ENCODE data around the gene PTPRA. TPM values are rescaled to one million over a fixed set of nuclear protein-coding genes. Genes with fewer than 3 reads are reported as not detected.

Gene PTPRA
- total and polyA plus RNA-seq, 2 donors (not counting 1 experiment from before 2014, with no cell fraction given), result 32.1 to 64.2 TPM

- Mint-ChIP-seq H3K9me3 (ENCODE audit: insufficient read depth) (no peaks in the 10 kb centered on the region), H3K27me3 (no peaks in the 10 kb centered on the region), H3K27ac (no peak overlapping the region), H3K4me1 (no peaks in the 10 kb centered on the region), H3K4me3 (no peak overlapping the region)
- POLR2A ChIA-PET, result no interaction called here
- no peak for DNase-seq
- Histone ChIP-seq H3K79me2 (ENCODE audit: control insufficient read depth, insufficient read depth, low read length) (no peaks in the 10 kb centered on the region), H3K36me3 (replicated peaks in 1 of 2; ENCODE audit: control extremely low read depth in 1 of 2, control insufficient read depth in 1 of 2, extremely low read depth in 1 of 2, insufficient read depth in 2 of 2, low read length in 1 of 2) (peaks cover 19 to 66% of the 10 kb centered on the region in 2 experiments), H2AFZ (ENCODE audit: insufficient read depth, low read depth, low read length, poor library complexity, severe bottlenecking) (no peak overlapping the region), H3K27ac (ENCODE audit: low read length in 2 of 2) (no peak overlapping the region), H4K20me1 (ENCODE audit: control insufficient read depth, insufficient read depth, low read length, poor library complexity, severe bottlenecking) (no peaks in the 10 kb centered on the region), H3K9me3 (ENCODE audit: control extremely low read depth in 1 of 3, control insufficient read depth in 2 of 3, insufficient read depth in 1 of 3, low read length in 2 of 3) (no peaks in the 10 kb centered on the region), H3K4me3 (ENCODE audit: control extremely low read depth in 1 of 5, extremely low read depth in 1 of 5, insufficient read depth in 1 of 5, low read depth in 2 of 5, low read length in 4 of 5) (no peak overlapping the region), H3K9ac (ENCODE audit: low read length) (no peak overlapping the region), H3K4me1 (ENCODE audit: control insufficient read depth in 2 of 2, insufficient read depth in 2 of 2, low read length in 2 of 2) (no peaks in the 10 kb centered on the region), H3K4me2 (replicated peaks; ENCODE audit: low read depth, low read length, poor library complexity, severe bottlenecking) (no peak overlapping the region), H3K27me3 (replicated peaks in 1 of 4; ENCODE audit: control extremely low read depth in 1 of 4, control insufficient read depth in 3 of 4, insufficient read depth in 4 of 4, low read length in 3 of 4) (no peaks in the 10 kb centered on the region)
- TF ChIP-seq EZH2 (IDR thresholded peaks at IDR 0.05; ENCODE audit: borderline replicate concordance, insufficient read depth, low read depth, low read length, poor library complexity, severe bottlenecking) (no peak), CTCF (IDR thresholded peaks at IDR 0.05) (no peak)
- ATAC-seq (ENCODE audit: low read depth), result no peak
- 100% methylated on average over 1 of the region's 2 CpGs for WGBS (ENCODE audit: insufficient coverage)
- intact Hi-C loops (cut with micrococcal nuclease), result no loop called here
- CTCF ChIA-PET, result no interaction called here
Measured at GRCh38 chr20:2993250-2993649, 120.0 kb downstream of the PTPRA start.

DNA sequence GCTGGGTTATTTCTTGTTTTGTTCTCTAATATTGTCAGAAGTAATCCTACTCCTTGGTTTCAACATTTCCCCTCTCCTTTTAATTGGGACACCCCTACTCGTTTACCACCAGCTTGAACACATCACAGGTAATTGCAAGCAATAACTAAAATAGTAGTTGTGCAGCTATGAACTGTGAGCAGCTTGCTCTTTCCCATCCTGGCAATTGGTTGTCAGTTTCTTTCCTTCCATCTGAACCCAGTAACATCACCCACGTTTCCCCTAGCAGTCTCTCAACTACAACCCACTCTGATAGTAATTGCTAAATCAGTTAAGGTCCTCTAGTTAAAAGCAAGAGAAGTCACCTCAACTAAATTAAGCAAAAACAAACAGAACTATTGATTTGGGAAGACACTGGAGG is 122.5 kb downstream of the PTPRA start:
- Histone ChIP-seq H3K9me3 (ENCODE audit: control extremely low read depth in 1 of 3, control insufficient read depth in 2 of 3, insufficient read depth in 1 of 3, low read length in 2 of 3) (no peaks in the 10 kb centered on the region), H3K4me3 (ENCODE audit: control extremely low read depth in 1 of 5, extremely low read depth in 1 of 5, insufficient read depth in 1 of 5, low read depth in 2 of 5, low read length in 4 of 5) (no peak overlapping the region), H3K27me3 (replicated peaks in 1 of 4; ENCODE audit: control extremely low read depth in 1 of 4, control insufficient read depth in 3 of 4, insufficient read depth in 4 of 4, low read length in 3 of 4) (no peaks in the 10 kb centered on the region), H3K79me2 (ENCODE audit: control insufficient read depth, insufficient read depth, low read length) (no peaks in the 10 kb centered on the region), H3K27ac (ENCODE audit: low read length in 2 of 2) (no peak overlapping the region), H3K4me1 (ENCODE audit: control insufficient read depth in 2 of 2, insufficient read depth in 2 of 2, low read length in 2 of 2) (no peaks in the 10 kb centered on the region), H4K20me1 (ENCODE audit: control insufficient read depth, insufficient read depth, low read length, poor library complexity, severe bottlenecking) (no peaks in the 10 kb centered on the region), H3K4me2 (replicated peaks; ENCODE audit: low read depth, low read length, poor library complexity, severe bottlenecking) (no peak overlapping the region), H2AFZ (ENCODE audit: insufficient read depth, low read depth, low read length, poor library complexity, severe bottlenecking) (no peak overlapping the region), H3K9ac (ENCODE audit: low read length) (no peak overlapping the region), H3K36me3 (replicated peaks in 1 of 2; ENCODE audit: control extremely low read depth in 1 of 2, control insufficient read depth in 1 of 2, extremely low read depth in 1 of 2, insufficient read depth in 2 of 2, low read length in 1 of 2) (peaks cover 8 to 49% of the 10 kb centered on the region in 2 experiments)
- ChIA-PET POLR2A (no interaction called here), CTCF (no interaction called here)
- Mint-ChIP-seq H3K27me3 (no peaks in the 10 kb centered on the region), H3K4me1 (no peaks in the 10 kb centered on the region), H3K4me3 (no peak overlapping the region), H3K9me3 (ENCODE audit: insufficient read depth) (no peaks in the 10 kb centered on the region), H3K27ac (no peak overlapping the region)
- WGBS (ENCODE audit: insufficient coverage), result no CpG with 5 or more reads among the region's 2 CpGs
- intact Hi-C loops (cut with micrococcal nuclease), result no loop called here
- DNase-seq, result no peak
- ATAC-seq (ENCODE audit: low read depth), result no peak
- no peak for TF ChIP-seq CTCF (IDR thresholded peaks at IDR 0.05)
